H54 (cell line): Measurements from ENCODE around the gene GPR153.
"Not testable (repeated sequence)": the region's sequence is repeated elsewhere in the genome, so short reads cannot be mapped to it uniquely, and the experiment has no call there.

Experiments used
- DNase-seq: peaks from one replicate; pipeline ENCODE4 v3.0.0; 2011; ENCODE audit warnings: low spot score, mixed read lengths; ENCODE audit not compliant: insufficient read length
- FAIRE-seq: peaks from 3 replicates; lab custom pipeline; 2011; peaks lifted over from hg19 to GRCh38; lab: Jason Lieb, UNC
- POLR2A ChIP-seq: IDR thresholded peaks from 2 replicates; pipeline ENCODE4 v1.6.1; 2011; ENCODE audit warnings: low read depth, mild to moderate bottlenecking, low read length

Gene GPR153

GRCh38 chr1:6260961-6261614, at the start of gene GPR153:
Gene GPR153 (minus strand): TSS chr1:6261098. CDS start chr1:6254905, 6,193 bp downstream.
- no peak for DNase-seq
- TF ChIP-seq POLR2A = no peak
- no peak for FAIRE-seq

- no peak for TF ChIP-seq POLR2A
- no peak for FAIRE-seq
- DNase-seq = no peak
These were observed 49.4 kb upstream of the GPR153 start for GRCh38 chr1:6310116-6310848.

- DNase-seq (no peak), FAIRE-seq (no peak)
- no peak for TF ChIP-seq POLR2A
These were observed 48.7 kb upstream of the GPR153 start for GRCh38 chr1:6309564-6309963.

- no peak for DNase-seq
- TF ChIP-seq POLR2A = no peak
- FAIRE-seq = no peak
These were observed 47.6 kb upstream of the GPR153 start for GRCh38 chr1:6308449-6308848.

GRCh38 chr1:6307682-6308081, 46.8 kb upstream of the GPR153 start:
- not testable (repeated sequence) for FAIRE-seq, DNase-seq

GRCh38 chr1:6307099-6307498, 46.2 kb upstream of the GPR153 start:
- TF ChIP-seq POLR2A = no peak
- FAIRE-seq = no peak

GRCh38 chr1:6303397-6304012, 42.6 kb upstream of the GPR153 start:
- no peak for FAIRE-seq
- DNase-seq = no peak
- TF ChIP-seq POLR2A = no peak

More at GRCh38 chr1:6307099-6307498, 46.2 kb upstream of the GPR153 start:
- no peak for DNase-seq

GRCh38 chr1:6302568-6302967, 41.7 kb upstream of the GPR153 start:
- DNase-seq = no peak
- no peak for TF ChIP-seq POLR2A
- FAIRE-seq = no peak

- TF ChIP-seq POLR2A = no peak
- FAIRE-seq = no peak
- no peak for DNase-seq
These were observed 40.6 kb upstream of the GPR153 start for GRCh38 chr1:6301526-6301925.

- no peak for TF ChIP-seq POLR2A
- FAIRE-seq (no peak), DNase-seq (no peak)
These were observed 39.6 kb upstream of the GPR153 start for GRCh38 chr1:6300342-6301048.

GRCh38 chr1:6299557-6300165, 38.8 kb upstream of the GPR153 start:
- no peak for FAIRE-seq
- no peak for TF ChIP-seq POLR2A
- no peak for DNase-seq

- no peak for TF ChIP-seq POLR2A
- DNase-seq (no peak), FAIRE-seq (no peak)
These were observed 38.1 kb upstream of the GPR153 start for GRCh38 chr1:6298940-6299465.

- no peak for FAIRE-seq
- TF ChIP-seq POLR2A = no peak
These were observed 37.6 kb upstream of the GPR153 start for GRCh38 chr1:6298530-6298929.

GRCh38 chr1:6295910-6296309, 35.0 kb upstream of the GPR153 start:
- FAIRE-seq (no peak), DNase-seq (no peak)
- no peak for TF ChIP-seq POLR2A

More at GRCh38 chr1:6298530-6298929, 37.6 kb upstream of the GPR153 start:
- DNase-seq = no peak
